ENCODE results near the gene KIAA1143. TPM values are rescaled to one million over a fixed set of nuclear protein-coding genes. Genes with fewer than 3 reads are reported as not detected.

Gene KIAA1143
- total RNA-seq, 1 donor from 2014 or later: 19.5 TPM

DNA sequence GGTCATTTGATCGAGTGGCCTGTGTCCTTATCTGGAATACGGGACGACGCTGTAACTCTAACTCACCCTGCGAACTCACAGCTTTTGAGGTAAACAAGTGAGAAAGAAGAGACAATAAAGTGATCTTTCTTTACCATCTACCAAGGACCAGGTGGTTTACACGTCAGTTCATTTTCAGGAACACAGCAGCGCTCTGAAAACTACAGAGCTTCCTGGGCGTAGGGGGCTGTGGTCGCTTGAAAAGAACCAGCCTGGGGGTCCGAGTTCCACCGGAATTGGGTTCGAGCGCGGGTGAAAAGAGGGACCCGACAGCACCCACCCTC lies 357 bp downstream of the KIAA1143 start:
- peak overlapping the region; percentile 92 for H3K4me2 ChIP-seq (ENCODE audit: low read length)
- DNase-seq (ENCODE audit: low read depth) (no peak), FAIRE-seq (no peak)
- peak overlapping the region; percentile 96 for H3K4me3 ChIP-seq (ENCODE audit: insufficient read depth, low read depth, low read length)
- peak overlapping the region; percentile 73 for H3K27ac ChIP-seq (ENCODE audit: low read depth, low read length)
- no peaks in the 10 kb centered on the region for H3K4me1 ChIP-seq (ENCODE audit: insufficient read depth, low read length)
- Mint-ChIP-seq H3K27me3 (ENCODE audit: low read depth, unreplicated experiment) (no peaks in the 10 kb centered on the region), H3K9me3 (ENCODE audit: unreplicated experiment) (peaks cover 27% of the 10 kb centered on the region), H3K36me3 (ENCODE audit: low read depth, unreplicated experiment) (peaks cover 24% of the 10 kb centered on the region), H3K4me3 (ENCODE audit: unreplicated experiment) (peak overlapping the region; percentile 95), H3K4me1 (ENCODE audit: low read depth, unreplicated experiment) (peaks cover 5% of the 10 kb centered on the region), H3K27ac (ENCODE audit: unreplicated experiment) (peak overlapping the region; percentile 86)
- H3K9ac ChIP-seq (ENCODE audit: low read length): peak overlapping the region; percentile 84
- peak overlapping the region; percentile 98 for H2AFZ ChIP-seq (ENCODE audit: low read depth, low read length)
- H3K36me3 ChIP-seq (ENCODE audit: insufficient read depth, low read length): no peaks in the 10 kb centered on the region
- H3K79me2 ChIP-seq (ENCODE audit: insufficient read depth, low read length): peaks cover 64% of the 10 kb centered on the region
- TF ChIP-seq EZH2 (IDR thresholded peaks at IDR 0.05; ENCODE audit: insufficient read depth, low read length): no peak
- TF ChIP-seq, protein P1, sequence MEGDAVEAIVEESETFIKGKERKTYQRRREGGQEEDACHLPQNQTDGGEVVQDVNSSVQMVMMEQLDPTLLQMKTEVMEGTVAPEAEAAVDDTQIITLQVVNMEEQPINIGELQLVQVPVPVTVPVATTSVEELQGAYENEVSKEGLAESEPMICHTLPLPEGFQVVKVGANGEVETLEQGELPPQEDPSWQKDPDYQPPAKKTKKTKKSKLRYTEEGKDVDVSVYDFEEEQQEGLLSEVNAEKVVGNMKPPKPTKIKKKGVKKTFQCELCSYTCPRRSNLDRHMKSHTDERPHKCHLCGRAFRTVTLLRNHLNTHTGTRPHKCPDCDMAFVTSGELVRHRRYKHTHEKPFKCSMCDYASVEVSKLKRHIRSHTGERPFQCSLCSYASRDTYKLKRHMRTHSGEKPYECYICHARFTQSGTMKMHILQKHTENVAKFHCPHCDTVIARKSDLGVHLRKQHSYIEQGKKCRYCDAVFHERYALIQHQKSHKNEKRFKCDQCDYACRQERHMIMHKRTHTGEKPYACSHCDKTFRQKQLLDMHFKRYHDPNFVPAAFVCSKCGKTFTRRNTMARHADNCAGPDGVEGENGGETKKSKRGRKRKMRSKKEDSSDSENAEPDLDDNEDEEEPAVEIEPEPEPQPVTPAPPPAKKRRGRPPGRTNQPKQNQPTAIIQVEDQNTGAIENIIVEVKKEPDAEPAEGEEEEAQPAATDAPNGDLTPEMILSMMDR (IDR thresholded peaks at IDR 0.05; ENCODE audit: insufficient read depth, low read depth, low read length): no peak
- peaks cover 8% of the 10 kb centered on the region for H3K9me3 ChIP-seq (ENCODE audit: insufficient read depth, low read depth, low read length)
- H3K27me3 ChIP-seq (ENCODE audit: insufficient read depth, low read length): no peaks in the 10 kb centered on the region
- no peaks in the 10 kb centered on the region for H4K20me1 ChIP-seq (ENCODE audit: insufficient read depth, low read length)

DNA sequence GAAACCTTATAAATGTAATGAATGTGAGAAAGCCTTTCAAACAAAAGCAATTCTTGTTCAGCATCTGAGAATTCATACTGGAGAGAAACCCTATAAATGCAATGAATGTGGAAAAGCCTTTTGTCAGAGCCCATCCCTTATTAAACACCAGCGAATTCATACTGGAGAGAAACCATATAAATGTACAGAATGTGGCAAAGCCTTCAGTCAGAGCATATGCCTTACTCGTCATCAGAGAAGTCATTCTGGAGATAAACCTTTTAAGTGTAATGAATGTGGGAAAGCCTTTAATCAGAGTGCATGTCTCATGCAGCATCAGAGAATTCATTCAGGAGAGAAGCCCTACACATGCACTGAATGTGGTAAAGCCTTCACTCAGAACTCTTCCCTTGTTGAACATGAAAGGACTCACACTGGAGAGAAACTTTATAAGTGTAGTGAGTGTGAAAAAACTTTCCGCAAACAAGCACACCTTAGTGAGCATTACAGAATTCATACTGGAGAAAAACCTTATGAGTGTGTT lies 26.7 kb downstream of the KIAA1143 start:
- no peak overlapping the region for H3K27ac Mint-ChIP-seq (ENCODE audit: unreplicated experiment)
- FAIRE-seq (no peak), DNase-seq (ENCODE audit: low read depth) (no peak)
- peaks cover 37% of the 10 kb centered on the region for H3K36me3 Mint-ChIP-seq (ENCODE audit: low read depth, unreplicated experiment)
- peaks cover 54% of the 10 kb centered on the region for H3K9me3 Mint-ChIP-seq (ENCODE audit: unreplicated experiment)
- H3K79me2 ChIP-seq (ENCODE audit: insufficient read depth, low read length): no peaks in the 10 kb centered on the region
- H3K27me3 ChIP-seq (ENCODE audit: insufficient read depth, low read length): no peaks in the 10 kb centered on the region
- H3K4me3 Mint-ChIP-seq (ENCODE audit: unreplicated experiment): no peak overlapping the region
- peaks cover 6% of the 10 kb centered on the region for H3K36me3 ChIP-seq (ENCODE audit: insufficient read depth, low read length)
- H3K9ac ChIP-seq (ENCODE audit: low read length): no peak overlapping the region
- no peaks in the 10 kb centered on the region for H4K20me1 ChIP-seq (ENCODE audit: insufficient read depth, low read length)
- H3K4me3 ChIP-seq (ENCODE audit: insufficient read depth, low read depth, low read length): no peak overlapping the region
- H3K27ac ChIP-seq (ENCODE audit: low read depth, low read length): no peak overlapping the region
- no peaks in the 10 kb centered on the region for H3K27me3 Mint-ChIP-seq (ENCODE audit: low read depth, unreplicated experiment)
- no peak overlapping the region for H3K4me2 ChIP-seq (ENCODE audit: low read length)
- H2AFZ ChIP-seq (ENCODE audit: low read depth, low read length): no peak overlapping the region
- no peaks in the 10 kb centered on the region for H3K4me1 Mint-ChIP-seq (ENCODE audit: low read depth, unreplicated experiment)
- H3K4me1 ChIP-seq (ENCODE audit: insufficient read depth, low read length): no peaks in the 10 kb centered on the region
- peaks cover 48% of the 10 kb centered on the region for H3K9me3 ChIP-seq (ENCODE audit: insufficient read depth, low read depth, low read length)
- TF ChIP-seq EZH2 (IDR thresholded peaks at IDR 0.05; ENCODE audit: insufficient read depth, low read length): no peak
- TF ChIP-seq, protein P1 (IDR thresholded peaks at IDR 0.05; ENCODE audit: insufficient read depth, low read depth, low read length): no peak

DNA sequence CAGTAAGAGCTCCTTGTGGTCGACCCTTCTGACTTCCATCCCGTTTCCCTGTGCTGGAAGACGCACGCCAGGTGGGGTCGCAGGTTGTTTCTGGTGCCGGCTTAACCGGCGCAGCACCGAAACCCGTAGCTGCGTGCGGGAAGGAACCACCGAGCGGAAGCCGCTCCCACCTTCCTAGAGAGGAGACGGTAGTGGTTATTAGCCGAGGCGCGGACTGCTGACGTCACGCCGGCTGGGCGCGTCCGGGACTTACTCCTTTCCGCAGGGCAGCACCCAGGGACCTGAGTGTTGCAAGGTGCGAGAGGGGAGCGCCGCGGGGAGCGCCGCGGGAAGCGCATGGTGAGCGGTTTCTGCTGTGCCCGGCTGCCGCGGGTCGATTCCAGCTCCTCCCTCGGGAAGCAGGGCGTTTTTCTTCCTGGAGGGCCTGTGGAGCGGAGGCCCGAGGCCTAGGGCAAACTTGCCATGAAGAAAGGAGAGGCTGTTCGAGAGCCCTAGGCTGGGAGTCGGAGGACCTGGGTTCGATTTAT lies 32.0 kb downstream of the KIAA1143 start, which contains the start of gene ZNF501:
Gene ZNF501 (plus strand): TSS at position 252 of the 527 bp plus-strand sequence. CDS start 4,787 bp downstream, outside the sequence.
- H2AFZ ChIP-seq (ENCODE audit: low read depth, low read length): peak within 1 kb of the TSS; percentile 94

More for the DNA sequence above, 32.0 kb downstream of the KIAA1143 start, which contains the start of gene ZNF501:
- Mint-ChIP-seq H3K27me3 (ENCODE audit: low read depth, unreplicated experiment) (no peaks in the 10 kb centered on the region), H3K4me3 (ENCODE audit: unreplicated experiment) (peak within 1 kb of the TSS; percentile 85), H3K4me1 (ENCODE audit: low read depth, unreplicated experiment) (no peaks in the 10 kb centered on the region), H3K9me3 (ENCODE audit: unreplicated experiment) (peaks cover 73% of the 10 kb centered on the region), H3K36me3 (ENCODE audit: low read depth, unreplicated experiment) (peaks cover 41% of the 10 kb centered on the region), H3K27ac (ENCODE audit: unreplicated experiment) (peak within 1 kb of the TSS; percentile 47)
- H3K27ac ChIP-seq (ENCODE audit: low read depth, low read length): peak within 1 kb of the TSS; percentile 30
- peaks cover 55% of the 10 kb centered on the region for H3K9me3 ChIP-seq (ENCODE audit: insufficient read depth, low read depth, low read length)
- peaks cover 5% of the 10 kb centered on the region for H3K36me3 ChIP-seq (ENCODE audit: insufficient read depth, low read length)
- no peaks in the 10 kb centered on the region for H4K20me1 ChIP-seq (ENCODE audit: insufficient read depth, low read length)
- no peak for TF ChIP-seq EZH2 (IDR thresholded peaks at IDR 0.05; ENCODE audit: insufficient read depth, low read length)
- TF ChIP-seq, protein P1 (IDR thresholded peaks at IDR 0.05; ENCODE audit: insufficient read depth, low read depth, low read length): no peak
- H3K27me3 ChIP-seq (ENCODE audit: insufficient read depth, low read length): no peaks in the 10 kb centered on the region
- peak; percentile 89 for DNase-seq (ENCODE audit: low read depth)
- FAIRE-seq: no peak
- no peaks in the 10 kb centered on the region for H3K4me1 ChIP-seq (ENCODE audit: insufficient read depth, low read length)
- peak within 1 kb of the TSS; percentile 53 for H3K9ac ChIP-seq (ENCODE audit: low read length)
- peak within 1 kb of the TSS; percentile 88 for H3K4me2 ChIP-seq (ENCODE audit: low read length)
- peak within 1 kb of the TSS; percentile 71 for H3K4me3 ChIP-seq (ENCODE audit: insufficient read depth, low read depth, low read length)
- no peaks in the 10 kb centered on the region for H3K79me2 ChIP-seq (ENCODE audit: insufficient read depth, low read length)
